Esophagus muscularis mucosa (tissue), 4 donors: Measurements from ENCODE around the gene TUBA4A. TPM values are rescaled to one million over a fixed set of nuclear protein-coding genes. Genes with fewer than 3 reads are reported as not detected.

Experiments used
- DNase-seq: peaks from one replicate; pipeline ENCODE4 v3.0.0-alpha.2; 2017; ENCODE audit errors: extremely low spot score
- H3K27ac ChIP-seq, 4 donors: fragments of 200-600 bp; sonication (generic); replicated peaks in 1 of 4; 1 replicate in 3 of 4; 2 replicates in 1 of 4; pipeline ENCODE4 v1.5.1; 2016 to 2019; ENCODE audit warnings: mild to moderate bottlenecking in 1 of 4
- H3K27me3 ChIP-seq, 4 donors: fragments of 200-600 bp; sonication (generic); one replicate each; pipeline versions ENCODE4 v1.5.1 to v1.6.0; 2016 to 2019
- H3K36me3 ChIP-seq, 4 donors: fragments of 200-600 bp; sonication (generic); one replicate each; pipeline ENCODE4 v1.5.1; 2016 to 2019
- H3K4me1 ChIP-seq, 4 donors: fragments of 200-600 bp; sonication (generic); one replicate each; pipeline ENCODE4 v1.5.1; 2016 to 2019
- H3K4me3 ChIP-seq, 4 donors: fragments of 200-600 bp; sonication (generic); 1 replicate in 2 of 4; 2 replicates in 2 of 4; pipeline ENCODE4 v1.5.1; 2016 to 2019; ENCODE audit warnings: mild to moderate bottlenecking in 4 of 4, moderate library complexity in 1 of 4
- H3K9me3 ChIP-seq, 4 donors: fragments of 200-600 bp; sonication (generic); 1 replicate in 3 of 4; 2 replicates in 1 of 4; pipeline ENCODE4 v1.5.1; 2016 to 2019
- EP300 ChIP-seq: sonication (generic); formaldehyde crosslinking; IDR thresholded peaks from one replicate; pipeline ENCODE4 v1.6.1; 2017; ENCODE audit warnings: antibody characterized with exemption
- POLR2A ChIP-seq: fragments of 450-650 bp; IDR thresholded peaks from one replicate; pipeline ENCODE4 v1.6.1; 2017; ENCODE audit warnings: antibody characterized with exemption, moderate library complexity, mild to moderate bottlenecking, low read depth
- POLR2AphosphoS5 ChIP-seq, 2 donors: sonication (generic); formaldehyde crosslinking; IDR thresholded peaks; one replicate each; pipeline ENCODE4 v1.6.1; 2017; ENCODE audit warnings: antibody characterized with exemption in 2 of 2
- WGBS: methylation state at CpG from one replicate; pipeline ENCODE4 v1.1.5; 2018; 5-methylcytosine and 5-hydroxymethylcytosine counted together
- intact Hi-C: fragments of 100-400 bp; cut with DNase I; formaldehyde crosslinking; loops from one replicate; pipeline ENCODE4 v1.15.1; 2023
- total RNA-seq, 4 donors: library from RNA; depleted of rRNA; stranded (reverse); fragments of >200 nt; gene quantifications; one replicate each; pipeline versions ENCODE4 v1.1.0 to v1.2.1, GENCODE V29; 2016
- TF ChIP-seq, protein P1 (sequence below), 3 experiments: fragments of 200-600 bp in 2 of 3; fragments of 450-650 bp in 1 of 3; sonication (generic) in 2 of 3; IDR thresholded peaks; one replicate each; pipeline ENCODE4 v1.5.1; 2017 to 2019; ENCODE audit warnings: antibody characterized with exemption in 3 of 3, mild to moderate bottlenecking in 2 of 3, moderate library complexity in 1 of 3

The TUBA4A gene
- total RNA-seq, 4 donors from 2014 or later: 44.2 to 132 (median 74.4) TPM

DNA sequence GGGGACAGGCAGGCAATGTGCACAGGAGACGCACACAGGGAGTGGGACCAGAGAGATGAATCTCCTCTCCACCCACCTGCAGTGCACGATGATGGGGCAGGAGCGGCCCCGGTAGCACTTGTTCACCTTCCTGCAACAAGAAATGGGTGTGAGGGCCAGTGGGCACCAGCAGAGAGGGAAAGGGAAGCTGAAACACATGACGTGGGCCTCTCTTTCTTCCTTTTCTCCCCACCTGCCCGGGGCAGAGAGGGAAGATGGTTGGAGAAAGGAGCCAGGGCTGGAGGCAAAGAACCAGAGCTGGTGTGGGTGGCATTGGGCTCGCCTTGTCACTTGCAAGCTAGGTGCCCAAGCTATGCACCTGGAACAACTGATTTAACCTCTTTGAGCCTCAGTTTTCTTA lies 37.7 kb upstream of the TUBA4A start:
- Histone ChIP-seq H3K9me3 (no peaks in the 10 kb centered on the region), H3K27ac (no peak overlapping the region), H3K27me3 (no peaks in the 10 kb centered on the region), H3K4me3 (no peak overlapping the region), H3K36me3 (peaks cover 0 to 4% (median 3%) of the 10 kb centered on the region in 4 donors), H3K4me1 (peaks cover 9 to 42% (median 37%) of the 10 kb centered on the region in 4 donors)
- 89% methylated on average over 7 of the region's 7 CpGs for WGBS
- TF ChIP-seq EP300 (no peak), POLR2A (no peak), POLR2AphosphoS5 (IDR thresholded peaks at IDR 0.05) (no peak)
- TF ChIP-seq, protein P1, sequence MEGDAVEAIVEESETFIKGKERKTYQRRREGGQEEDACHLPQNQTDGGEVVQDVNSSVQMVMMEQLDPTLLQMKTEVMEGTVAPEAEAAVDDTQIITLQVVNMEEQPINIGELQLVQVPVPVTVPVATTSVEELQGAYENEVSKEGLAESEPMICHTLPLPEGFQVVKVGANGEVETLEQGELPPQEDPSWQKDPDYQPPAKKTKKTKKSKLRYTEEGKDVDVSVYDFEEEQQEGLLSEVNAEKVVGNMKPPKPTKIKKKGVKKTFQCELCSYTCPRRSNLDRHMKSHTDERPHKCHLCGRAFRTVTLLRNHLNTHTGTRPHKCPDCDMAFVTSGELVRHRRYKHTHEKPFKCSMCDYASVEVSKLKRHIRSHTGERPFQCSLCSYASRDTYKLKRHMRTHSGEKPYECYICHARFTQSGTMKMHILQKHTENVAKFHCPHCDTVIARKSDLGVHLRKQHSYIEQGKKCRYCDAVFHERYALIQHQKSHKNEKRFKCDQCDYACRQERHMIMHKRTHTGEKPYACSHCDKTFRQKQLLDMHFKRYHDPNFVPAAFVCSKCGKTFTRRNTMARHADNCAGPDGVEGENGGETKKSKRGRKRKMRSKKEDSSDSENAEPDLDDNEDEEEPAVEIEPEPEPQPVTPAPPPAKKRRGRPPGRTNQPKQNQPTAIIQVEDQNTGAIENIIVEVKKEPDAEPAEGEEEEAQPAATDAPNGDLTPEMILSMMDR (IDR thresholded peaks at IDR 0.05): no peak
- intact Hi-C loops: loop anchor here (10.0 kb wide), 1 partner anchor 47 kb away; the partner anchor contains the start of genes GLB1L and STK16
- no peak for DNase-seq

DNA sequence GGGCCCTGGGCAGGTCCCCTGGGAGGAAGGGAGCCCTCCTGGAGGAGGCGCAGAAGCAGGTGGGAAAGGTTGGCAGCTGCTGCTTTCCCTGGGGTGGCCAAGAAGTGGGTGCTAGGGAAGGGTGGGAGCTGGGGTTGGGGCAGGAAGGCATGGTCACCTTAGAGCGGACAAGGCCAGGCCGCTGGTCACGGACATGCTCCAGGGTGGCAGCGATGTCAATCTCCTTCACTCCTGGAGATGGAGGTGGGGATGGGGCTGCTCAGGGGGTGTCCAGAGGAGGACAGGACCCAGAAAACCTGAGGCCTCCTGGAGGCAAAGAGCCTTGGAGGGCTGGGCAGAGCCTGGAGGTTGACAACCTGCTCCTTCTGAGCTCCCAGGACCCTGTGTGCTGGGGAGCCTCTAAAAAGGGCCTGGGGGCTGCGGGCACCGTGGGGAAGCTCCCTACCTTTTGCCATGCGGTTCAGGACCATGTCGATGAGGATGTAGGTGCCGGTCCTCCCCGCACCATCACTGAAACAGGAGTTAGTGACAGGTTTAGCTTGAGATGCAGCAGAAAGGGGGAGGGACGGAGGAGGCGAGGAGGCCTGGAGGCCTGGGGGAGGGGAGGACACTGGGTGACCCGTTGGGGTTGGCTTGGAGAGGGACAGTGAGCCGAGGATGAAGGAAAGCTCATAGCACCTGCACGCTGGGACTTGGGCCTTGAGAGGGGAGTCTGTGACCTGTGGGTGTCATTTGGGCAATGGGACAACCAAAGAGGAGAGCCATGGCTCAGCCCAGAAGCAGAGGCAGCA lies 36.9 kb upstream of the TUBA4A start:
- Histone ChIP-seq H3K27ac (peak overlapping the region; percentile 56 to 73 (median 68)), H3K4me3 (no peak overlapping the region), H3K9me3 (no peaks in the 10 kb centered on the region), H3K4me1 (peaks cover 9 to 50% (median 45%) of the 10 kb centered on the region in 4 donors), H3K36me3 (peaks cover 0 to 13% (median 10%) of the 10 kb centered on the region in 4 donors), H3K27me3 (no peaks in the 10 kb centered on the region)
- WGBS: 89% methylated on average over 13 of the region's 16 CpGs
- intact Hi-C loops: loop anchor here (10.0 kb wide), 1 partner anchor 46 kb away; the partner anchor contains the start of genes GLB1L and STK16
- TF ChIP-seq, protein P1 (IDR thresholded peaks at IDR 0.05): no peak
- no peak for TF ChIP-seq POLR2A
- no peak for TF ChIP-seq POLR2AphosphoS5 (IDR thresholded peaks at IDR 0.05)
- TF ChIP-seq EP300: no peak
- no peak for DNase-seq

DNA sequence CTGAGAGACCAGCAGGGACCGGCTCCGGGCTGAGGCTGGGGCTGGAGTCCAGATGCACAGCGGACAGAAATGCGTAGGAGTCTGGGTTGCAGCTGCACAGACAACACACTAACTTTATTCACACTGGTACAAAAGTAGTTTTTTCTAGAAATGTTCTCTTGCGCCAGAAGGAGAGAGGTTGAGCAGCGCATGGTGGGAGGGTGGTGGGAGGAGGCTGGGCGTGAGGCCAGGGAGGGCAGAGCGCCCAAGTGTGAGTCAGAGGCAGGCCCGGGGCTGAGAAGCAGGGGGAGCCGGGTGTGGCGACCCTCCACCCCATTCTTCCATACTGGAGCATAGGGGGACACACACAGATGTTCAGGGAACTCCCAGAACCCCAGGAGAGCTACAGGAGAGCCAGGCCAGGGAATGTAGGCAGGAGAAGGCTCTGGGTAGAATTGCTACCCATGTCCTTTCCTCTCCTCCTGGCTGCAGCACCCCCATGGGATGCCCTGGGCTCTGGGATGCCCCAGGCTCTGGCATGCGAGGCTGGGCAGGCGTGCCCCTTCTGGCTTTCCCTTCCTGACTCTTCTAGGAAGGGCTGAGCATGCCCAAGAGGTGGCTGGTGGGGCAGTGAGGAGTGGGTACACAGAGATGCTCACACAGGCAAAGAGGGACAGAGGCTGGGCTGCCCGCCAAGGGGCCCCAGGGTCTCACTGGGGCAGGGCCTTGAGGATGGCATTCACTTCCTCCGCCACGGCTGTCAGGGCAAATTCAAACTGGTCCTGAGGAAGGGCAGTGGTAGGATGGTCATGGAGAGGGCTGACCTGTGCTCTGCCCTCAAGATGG lies 36.0 kb upstream of the TUBA4A start:
- WGBS: 25% methylated on average over 13 of the region's 16 CpGs
- H3K4me3 ChIP-seq: no peak overlapping the region
- peak; percentile 66 to 70 for TF ChIP-seq POLR2AphosphoS5 (IDR thresholded peaks at IDR 0.05)
- TF ChIP-seq, protein P1 (IDR thresholded peaks at IDR 0.05): no peak
- TF ChIP-seq EP300: no peak
- H3K9me3 ChIP-seq: no peaks in the 10 kb centered on the region
- DNase-seq: no peak
- H3K36me3 ChIP-seq: peaks cover 3 to 21% (median 19%) of the 10 kb centered on the region in 4 donors
- intact Hi-C loops: loop anchor here (10.0 kb wide), 1 partner anchor 45 kb away; the partner anchor contains the start of genes GLB1L and STK16
- H3K27me3 ChIP-seq: no peaks in the 10 kb centered on the region
- peaks cover 5 to 50% (median 44%) of the 10 kb centered on the region in 4 donors for H3K4me1 ChIP-seq
- peak overlapping the region; percentile 56 to 73 (median 68) for H3K27ac ChIP-seq

DNA sequence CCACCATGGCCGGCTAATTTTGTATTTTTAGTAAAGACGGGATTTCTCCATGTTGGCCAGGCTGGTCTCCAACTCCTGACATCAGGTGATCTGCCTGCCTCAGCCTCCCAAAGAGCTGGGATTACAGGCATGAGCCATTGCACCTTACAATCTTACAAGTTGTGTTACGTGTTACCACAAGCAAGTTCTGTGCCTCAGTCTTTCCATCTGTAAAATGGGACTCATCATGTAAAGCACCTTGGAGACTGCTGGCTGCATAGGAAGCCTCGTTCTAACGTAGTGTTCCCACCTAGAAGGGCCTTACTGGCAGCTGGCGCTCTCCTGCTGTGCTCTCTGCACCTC lies 35.4 kb upstream of the TUBA4A start:
- H3K4me1 ChIP-seq: peaks cover 5 to 50% (median 41%) of the 10 kb centered on the region in 4 donors

More for the DNA sequence above, 35.4 kb upstream of the TUBA4A start:
- TF ChIP-seq, protein P1 (IDR thresholded peaks at IDR 0.05): no peak
- TF ChIP-seq EP300 (no peak), POLR2A (no peak), POLR2AphosphoS5 (IDR thresholded peaks at IDR 0.05) (no peak)
- Histone ChIP-seq H3K9me3 (no peaks in the 10 kb centered on the region), H3K27ac (peak overlapping the region; percentile 56 to 73 (median 68)), H3K36me3 (peaks cover 9 to 27% (median 24%) of the 10 kb centered on the region in 4 donors), H3K27me3 (no peaks in the 10 kb centered on the region), H3K4me3 (no peak overlapping the region)
- 57% methylated on average over 5 of the region's 6 CpGs for WGBS
- intact Hi-C loops: no loop called here
- no peak for DNase-seq
